A549 treated with DMSO at 1 μM for 4 hours (cell line): ENCODE measurements around the gene SNTB2. TPM values are rescaled to one million over a fixed set of nuclear protein-coding genes. Genes with fewer than 3 reads are reported as not detected.

Source experiments
- total RNA-seq: library from RNA; stranded (reverse); fragments of 200-300 nt; extraction: Qiagen RNA extraction; gene quantifications from 5 replicates; pipeline ENCODE4 v1.2.3, GENCODE V29; 2022; ENCODE audit warnings: low read depth

SNTB2 gene
- 6.0 to 9.5 TPM (median 7.9 TPM) in 5 replicates for total RNA-seq

DNA sequence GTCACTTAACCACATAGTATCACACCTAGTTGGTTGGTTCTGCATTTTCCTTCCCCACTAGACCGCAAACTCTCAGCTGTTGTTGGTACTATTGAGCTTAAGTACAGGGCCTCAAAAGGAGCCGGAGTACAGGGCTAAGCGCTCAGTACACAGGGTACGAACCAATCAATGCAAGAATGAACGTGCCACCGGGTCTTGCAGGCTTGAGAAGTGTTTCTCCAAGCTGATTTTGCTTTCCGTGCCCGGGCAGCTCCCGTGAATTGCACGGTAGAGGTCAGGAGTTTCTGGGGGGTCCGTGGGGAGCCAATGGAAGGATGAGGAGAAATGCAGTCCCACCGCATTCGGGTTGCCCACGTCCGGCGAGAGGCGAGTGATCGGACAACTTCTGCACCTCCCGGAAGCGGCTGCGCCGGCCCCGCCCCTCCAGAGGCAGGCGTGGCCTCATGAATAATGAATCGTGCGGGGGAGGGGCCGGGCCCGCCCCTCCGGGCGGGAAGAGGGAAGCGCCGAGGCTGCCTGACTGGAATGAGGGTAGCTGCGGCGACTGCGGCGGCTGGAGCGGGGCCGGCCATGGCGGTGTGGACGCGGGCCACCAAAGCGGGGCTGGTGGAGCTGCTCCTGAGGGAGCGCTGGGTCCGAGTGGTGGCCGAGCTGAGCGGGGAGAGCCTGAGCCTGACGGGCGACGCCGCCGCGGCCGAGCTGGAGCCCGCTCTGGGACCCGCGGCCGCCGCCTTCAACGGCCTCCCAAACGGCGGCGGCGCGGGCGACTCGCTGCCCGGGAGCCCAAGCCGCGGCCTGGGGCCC lies at the start of gene SNTB2:
TSS of gene SNTB2 (plus strand) at position 523 of the 804 bp plus-strand sequence. CDS start at position 526, 3 bp downstream.

DNA sequence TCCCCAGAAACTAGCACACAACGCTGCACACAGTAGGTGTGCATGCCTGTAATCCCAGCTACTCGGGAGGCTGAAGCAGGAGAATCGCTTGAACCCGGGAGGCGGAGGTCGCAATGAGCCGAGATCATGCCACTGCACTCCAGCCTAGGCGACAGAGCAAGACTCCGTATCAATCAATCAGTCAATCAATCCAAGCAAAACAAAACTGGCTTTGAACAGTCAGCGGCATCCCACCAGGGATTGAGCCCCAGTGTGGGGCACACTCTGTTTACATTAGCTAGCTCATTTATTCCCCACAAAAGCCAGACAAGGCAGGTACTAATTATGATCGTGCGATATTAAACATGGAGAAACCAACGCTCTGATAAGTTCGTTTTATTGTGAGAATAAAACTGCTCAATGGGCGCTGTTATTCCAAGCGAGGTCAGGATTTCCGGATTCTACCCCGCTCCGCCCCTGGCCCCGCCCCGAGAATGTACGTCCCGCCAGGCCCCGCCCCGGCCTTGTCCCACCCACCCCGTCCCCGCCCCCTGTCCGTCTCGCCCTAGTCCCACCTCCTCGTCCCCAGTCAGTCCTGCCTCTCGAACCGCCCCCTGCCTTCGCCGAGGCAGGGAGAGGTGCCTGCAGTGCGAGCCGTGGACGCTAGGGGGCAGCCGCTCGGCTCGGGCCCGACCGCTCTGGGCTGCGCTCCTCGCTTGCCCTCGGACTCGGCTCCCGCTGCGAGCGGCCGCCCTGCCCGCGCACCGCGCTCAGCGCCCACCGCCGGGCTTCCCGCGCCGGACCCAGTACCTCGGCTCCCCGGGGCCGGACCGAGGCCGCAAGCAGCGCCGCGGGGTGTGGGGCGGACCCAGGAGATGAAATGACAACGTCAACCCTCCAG lies 123.9 kb downstream of the SNTB2 start, which contains the start of gene VPS4A:
TSS of gene VPS4A (plus strand) at position 698 of the 880 bp plus-strand sequence. CDS start at position 860, 162 bp downstream.

DNA sequence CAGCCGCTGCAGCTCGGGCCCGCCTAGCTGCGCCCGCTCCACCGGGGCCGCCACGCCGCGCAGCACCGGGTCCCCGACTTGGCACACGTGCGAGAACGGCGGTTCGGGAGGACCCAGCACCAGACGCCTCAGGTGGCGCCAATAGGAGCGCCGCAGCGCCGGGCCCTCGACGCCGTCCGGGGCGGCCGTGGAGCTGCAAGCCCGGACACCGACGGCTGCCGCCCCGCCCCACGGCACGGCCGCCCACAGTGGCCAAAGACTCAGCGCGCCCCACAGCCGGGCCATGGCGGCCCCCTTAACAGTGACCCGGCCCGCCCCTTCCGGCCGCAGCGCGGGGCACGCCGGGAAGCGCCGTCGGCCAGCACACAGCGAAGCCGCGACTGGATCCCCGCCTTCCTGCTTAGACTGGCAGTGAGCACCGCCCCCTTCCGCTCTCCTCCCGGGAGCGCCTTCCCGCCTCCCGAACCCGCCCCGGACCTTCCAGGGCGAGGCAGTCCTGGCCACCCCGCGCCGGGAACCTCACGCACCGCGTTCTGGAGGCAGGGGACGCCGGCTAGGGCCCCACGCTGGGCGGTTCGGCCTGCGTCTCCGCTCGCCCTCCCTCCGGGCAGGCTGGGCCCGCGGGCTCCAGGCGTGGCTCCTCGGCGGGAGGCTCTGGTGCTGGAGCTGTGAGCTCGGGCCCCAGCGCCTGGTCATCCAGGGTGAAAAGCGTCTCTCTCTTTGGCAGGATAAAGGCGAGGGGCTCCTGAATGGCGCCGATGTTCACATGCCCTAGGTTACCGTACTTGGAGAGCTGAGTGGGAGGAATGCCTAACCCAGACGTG lies 143.5 kb downstream of the SNTB2 start, which contains the start of gene PDF:
TSS of gene PDF (minus strand) at position 303 of the 824 bp plus-strand sequence. CDS start at position 285, 18 bp downstream.

DNA sequence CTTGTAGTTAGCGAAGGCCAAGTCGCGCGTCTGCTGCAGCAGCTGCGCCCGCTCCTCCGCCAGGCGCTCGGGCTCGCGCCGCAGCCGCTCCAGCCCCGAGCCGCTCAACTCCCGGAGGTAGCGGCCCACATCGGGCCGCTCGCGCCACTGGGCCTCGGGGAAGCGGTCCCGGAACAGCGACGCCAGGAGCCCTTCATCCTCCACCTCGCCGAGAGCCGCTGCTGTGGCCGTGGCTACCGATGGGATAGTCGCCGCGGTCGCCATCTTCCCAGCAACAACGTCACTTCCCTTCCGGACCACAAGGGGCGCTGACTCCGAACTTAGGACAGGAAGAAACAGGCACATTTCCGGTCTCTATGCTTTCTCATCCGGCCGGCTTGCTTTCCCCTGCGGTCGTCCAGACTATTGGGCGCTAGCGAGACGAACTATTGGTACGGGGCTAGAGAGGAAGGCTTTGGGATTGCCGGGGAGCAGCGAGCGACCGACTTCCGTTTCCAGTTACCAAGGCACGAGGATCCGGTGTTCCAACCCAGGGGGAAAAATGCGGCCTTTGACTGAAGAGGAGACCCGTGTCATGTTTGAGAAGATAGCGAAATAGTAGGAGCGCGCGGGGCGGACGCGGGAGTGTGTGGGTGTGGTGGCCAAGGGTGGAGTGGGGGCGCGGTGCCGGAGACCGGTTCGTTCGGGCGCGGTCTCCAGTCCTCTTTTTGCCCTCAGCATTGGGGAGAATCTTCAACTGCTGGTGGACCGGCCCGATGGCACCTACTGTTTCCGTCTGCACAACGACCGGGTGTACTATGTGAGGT lies 152.5 kb downstream of the SNTB2 start, which contains the start of the genes COG8 and NIP7:
TSS of gene COG8 (minus strand) at position 276 of the 806 bp plus-strand sequence. CDS start at position 264, 12 bp downstream.
TSS of gene NIP7 (plus strand) at position 484 of the 806 bp plus-strand sequence. CDS start at position 542, 58 bp downstream.

DNA sequence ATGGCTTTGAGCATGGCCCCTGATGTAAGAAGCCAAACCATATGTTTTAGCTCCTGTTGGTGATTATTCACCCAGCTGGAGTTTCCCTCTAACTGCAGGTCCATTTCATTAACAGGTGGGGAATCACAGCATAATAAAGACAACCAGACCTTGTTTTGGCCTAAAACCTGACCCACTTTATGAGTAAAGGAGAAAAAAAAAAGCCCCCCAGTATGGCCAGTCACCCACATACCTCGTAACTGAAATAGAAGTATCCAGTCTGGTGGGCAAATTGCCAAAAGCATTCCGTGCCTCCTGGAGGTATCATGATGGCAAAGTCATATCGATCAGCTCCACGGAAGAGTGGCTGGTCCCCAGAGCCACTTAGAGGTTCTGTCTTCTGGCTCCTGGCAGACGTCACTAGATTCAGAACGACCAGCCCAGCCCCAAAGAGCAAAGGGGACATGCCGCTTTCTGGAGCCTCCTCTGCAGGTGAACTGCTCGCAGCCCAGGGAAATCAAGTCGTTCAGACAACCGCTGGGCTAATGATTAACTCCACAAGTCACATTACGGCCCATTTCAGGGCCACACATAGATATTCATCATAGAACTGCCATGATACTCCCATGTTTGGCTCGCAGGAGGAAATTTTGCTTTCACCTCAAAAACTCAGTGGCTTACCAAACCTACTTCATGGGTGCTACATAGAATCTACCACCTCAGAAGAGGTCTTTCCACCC lies 164.5 kb downstream of the SNTB2 start, which contains the start of gene TMED6:
TSS of gene TMED6 (minus strand) at position 478 of the 719 bp plus-strand sequence. CDS start at position 445, 33 bp downstream.

Other genes with a start within 250 kb of the SNTB2 start
- gene HAS3, start 81.5 kb upstream of the SNTB2 start, total RNA-seq: 34.4 to 49.5 TPM (median 44.1 TPM) in 5 replicates
- gene CHTF8, start 54.6 kb upstream of the SNTB2 start, total RNA-seq: 101 to 139 TPM (median 133 TPM) in 5 replicates
- gene UTP4, start 54.5 kb upstream of the SNTB2 start, total RNA-seq: 84.7 to 89.7 TPM (median 86.4 TPM) in 5 replicates
- 29.0 to 33.2 TPM (median 29.5 TPM) in 5 replicates for gene VPS4A, start 124.2 kb downstream of the SNTB2 start, total RNA-seq
- 20.6 to 40.1 TPM (median 36.9 TPM) in 5 replicates for gene PDF, start 143.4 kb downstream of the SNTB2 start, total RNA-seq
- 16.1 to 27.5 TPM (median 26.5 TPM) in 5 replicates for gene COG8, start 152.4 kb downstream of the SNTB2 start, total RNA-seq
- gene NIP7, start 152.6 kb downstream of the SNTB2 start, total RNA-seq: 55.7 to 75.5 TPM (median 61.9 TPM) in 5 replicates
- gene TMED6, start 164.6 kb downstream of the SNTB2 start, total RNA-seq: 0.09 to 0.20 TPM in 2 of 5 replicates, not detected in the others
- gene TERF2, start 198.8 kb downstream of the SNTB2 start, total RNA-seq: 23.5 to 28.0 TPM (median 24.0 TPM) in 5 replicates
- 210 to 235 TPM (median 231 TPM) in 5 replicates for gene CYB5B, start 237.5 kb downstream of the SNTB2 start, total RNA-seq